ENCODE results near the gene NINL. TPM values are rescaled to one million over a fixed set of nuclear protein-coding genes. Genes with fewer than 3 reads are reported as not detected.
"Not testable (repeated sequence)": the region's sequence is repeated elsewhere in the genome, so short reads cannot be mapped to it uniquely, and the experiment has no call there.

Gene NINL
- total RNA-seq, 1 experiment from 2014 or later, result 10.7 TPM

GRCh38 chr20:25481235-25481917 lies 104.0 kb downstream of the NINL start:
- peaks cover 6% of the 10 kb centered on the region for H3K4me1 ChIP-seq (replicated peaks)
- no peak overlapping the region for H3K4me3 ChIP-seq
- H3K27ac ChIP-seq, result no peak overlapping the region
- peaks cover 37% of the 10 kb centered on the region for H3K36me3 ChIP-seq
- no peaks in the 10 kb centered on the region for H3K27me3 ChIP-seq (replicated peaks)
- no peak for DNase-seq (ENCODE audit: low read depth in 1 of 2, low spot score in 2 of 2)
- no peaks in the 10 kb centered on the region for H3K9me3 ChIP-seq (replicated peaks)

- H3K9me3 ChIP-seq (replicated peaks), result no peaks in the 10 kb centered on the region
- no peak overlapping the region for H3K4me3 ChIP-seq
- peaks cover 6% of the 10 kb centered on the region for H3K4me1 ChIP-seq (replicated peaks)
- no peaks in the 10 kb centered on the region for H3K27me3 ChIP-seq (replicated peaks)
- peaks cover 37% of the 10 kb centered on the region for H3K36me3 ChIP-seq
- H3K27ac ChIP-seq, result no peak overlapping the region
- no peak for DNase-seq (ENCODE audit: low read depth in 1 of 2, low spot score in 2 of 2)
These were observed 104.5 kb downstream of the NINL start for GRCh38 chr20:25480797-25481196.

- no peak overlapping the region for H3K4me3 ChIP-seq
- peaks cover 37% of the 10 kb centered on the region for H3K36me3 ChIP-seq
- H3K27me3 ChIP-seq (replicated peaks), result no peaks in the 10 kb centered on the region
- peaks cover 6% of the 10 kb centered on the region for H3K4me1 ChIP-seq (replicated peaks)
- H3K9me3 ChIP-seq (replicated peaks), result no peaks in the 10 kb centered on the region
- H3K27ac ChIP-seq, result no peak overlapping the region
- DNase-seq (ENCODE audit: low read depth in 1 of 2, low spot score in 2 of 2), result no peak
These were observed 105.2 kb downstream of the NINL start for GRCh38 chr20:25480156-25480555.

- Histone ChIP-seq H3K27me3 (replicated peaks) (no peaks in the 10 kb centered on the region), H3K4me1 (replicated peaks) (peaks cover 2% of the 10 kb centered on the region), H3K27ac (no peak overlapping the region), H3K9me3 (replicated peaks) (no peaks in the 10 kb centered on the region), H3K4me3 (no peak overlapping the region), H3K36me3 (peaks cover 37% of the 10 kb centered on the region)
- no peak for DNase-seq (ENCODE audit: low read depth in 1 of 2, low spot score in 2 of 2)
These were observed 105.7 kb downstream of the NINL start for GRCh38 chr20:25479638-25480037.

GRCh38 chr20:25478889-25479568 lies 106.3 kb downstream of the NINL start:
- Histone ChIP-seq H3K27ac (no peak overlapping the region), H3K4me1 (replicated peaks) (no peaks in the 10 kb centered on the region), H3K36me3 (peaks cover 40% of the 10 kb centered on the region), H3K4me3 (no peak overlapping the region), H3K27me3 (replicated peaks) (no peaks in the 10 kb centered on the region), H3K9me3 (replicated peaks) (no peaks in the 10 kb centered on the region)
- DNase-seq (ENCODE audit: low read depth in 1 of 2, low spot score in 2 of 2), result no peak

- no peaks in the 10 kb centered on the region for H3K27me3 ChIP-seq (replicated peaks)
- no peaks in the 10 kb centered on the region for H3K4me1 ChIP-seq (replicated peaks)
- no peak for DNase-seq (ENCODE audit: low read depth in 1 of 2, low spot score in 2 of 2)
- peaks cover 37% of the 10 kb centered on the region for H3K36me3 ChIP-seq
- no peak overlapping the region for H3K27ac ChIP-seq
- H3K9me3 ChIP-seq (replicated peaks), result no peaks in the 10 kb centered on the region
- H3K4me3 ChIP-seq, result no peak overlapping the region
These were observed 108.1 kb downstream of the NINL start for GRCh38 chr20:25477014-25477882.

- no peak overlapping the region for H3K27ac ChIP-seq
- no peaks in the 10 kb centered on the region for H3K9me3 ChIP-seq (replicated peaks)
- H3K36me3 ChIP-seq, result peaks cover 30% of the 10 kb centered on the region
- no peak for DNase-seq (ENCODE audit: low read depth in 1 of 2, low spot score in 2 of 2)
- H3K27me3 ChIP-seq (replicated peaks), result no peaks in the 10 kb centered on the region
- H3K4me1 ChIP-seq (replicated peaks), result no peaks in the 10 kb centered on the region
- H3K4me3 ChIP-seq, result no peak overlapping the region
These were observed 109.0 kb downstream of the NINL start for GRCh38 chr20:25476106-25477013.

- DNase-seq (ENCODE audit: low read depth in 1 of 2, low spot score in 2 of 2); H3K9me3 ChIP-seq (replicated peaks); H3K4me1 ChIP-seq (replicated peaks); H3K27me3 ChIP-seq (replicated peaks); H3K4me3 ChIP-seq; H3K27ac ChIP-seq: not testable (repeated sequence)
- H3K36me3 ChIP-seq, result peaks cover 19% of the 10 kb centered on the region
These were observed 112.0 kb downstream of the NINL start for GRCh38 chr20:25473297-25473696.

- Histone ChIP-seq H3K9me3 (replicated peaks) (no peaks in the 10 kb centered on the region), H3K4me1 (replicated peaks) (no peaks in the 10 kb centered on the region), H3K27me3 (replicated peaks) (no peaks in the 10 kb centered on the region), H3K4me3 (no peak overlapping the region), H3K27ac (no peak overlapping the region), H3K36me3 (peaks cover 36% of the 10 kb centered on the region)
- DNase-seq (ENCODE audit: low read depth in 1 of 2, low spot score in 2 of 2), result no peak
These were observed 114.3 kb downstream of the NINL start for GRCh38 chr20:25471020-25471419.

- no peak for DNase-seq (ENCODE audit: low read depth in 1 of 2, low spot score in 2 of 2)
- no peaks in the 10 kb centered on the region for H3K9me3 ChIP-seq (replicated peaks)
- H3K4me1 ChIP-seq (replicated peaks), result no peaks in the 10 kb centered on the region
- H3K27me3 ChIP-seq (replicated peaks), result no peaks in the 10 kb centered on the region
- no peak overlapping the region for H3K27ac ChIP-seq
- peaks cover 39% of the 10 kb centered on the region for H3K36me3 ChIP-seq
- H3K4me3 ChIP-seq, result no peak overlapping the region
These were observed 115.3 kb downstream of the NINL start for GRCh38 chr20:25470045-25470444.

GRCh38 chr20:25469558-25469957 lies 115.8 kb downstream of the NINL start:
- Histone ChIP-seq H3K27ac (no peak overlapping the region), H3K9me3 (replicated peaks) (no peaks in the 10 kb centered on the region), H3K4me3 (no peak overlapping the region), H3K4me1 (replicated peaks) (no peaks in the 10 kb centered on the region), H3K36me3 (peaks cover 39% of the 10 kb centered on the region), H3K27me3 (replicated peaks) (no peaks in the 10 kb centered on the region)
- DNase-seq (ENCODE audit: low read depth in 1 of 2, low spot score in 2 of 2), result no peak

GRCh38 chr20:25468126-25469075 lies 116.9 kb downstream of the NINL start:
- H3K27ac ChIP-seq, result no peak overlapping the region
- H3K27me3 ChIP-seq (replicated peaks), result no peaks in the 10 kb centered on the region
- peaks cover 37% of the 10 kb centered on the region for H3K36me3 ChIP-seq
- no peaks in the 10 kb centered on the region for H3K4me1 ChIP-seq (replicated peaks)
- no peak for DNase-seq (ENCODE audit: low read depth in 1 of 2, low spot score in 2 of 2)
- no peak overlapping the region for H3K4me3 ChIP-seq
- no peaks in the 10 kb centered on the region for H3K9me3 ChIP-seq (replicated peaks)
